Right forelimb (tissue), 1 donor: Measurements from ENCODE around the gene NRXN3.
"Not testable (repeated sequence)": the region's sequence is repeated elsewhere in the genome, so short reads cannot be mapped to it uniquely, and the experiment has no call there.

Experiments used
- DNase-seq: peaks from one replicate; pipeline ENCODE4 v3.0.0-alpha.2; 2018

The NRXN3 gene

DNA sequence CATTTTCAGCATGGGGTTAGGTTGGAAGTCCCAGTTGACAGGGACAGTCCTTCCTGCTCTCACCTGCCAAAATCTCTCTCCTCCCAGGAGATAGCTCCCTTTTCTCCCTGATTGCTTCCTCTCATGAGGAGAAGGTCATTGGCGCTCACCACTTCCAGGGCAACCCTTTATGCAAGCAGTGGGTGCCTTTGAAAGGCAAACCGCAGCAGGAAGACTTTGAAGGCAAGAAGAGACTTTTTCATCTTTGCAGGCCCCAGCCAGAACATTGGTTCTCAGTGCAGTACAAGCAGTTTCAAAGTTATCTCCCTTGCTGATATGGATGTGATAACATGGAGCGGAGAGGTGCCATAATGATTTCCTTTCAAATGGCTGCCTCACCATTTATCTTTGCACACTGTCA is 1558.2 kb downstream of the NRXN3 start:
- DNase-seq = no peak

DNA sequence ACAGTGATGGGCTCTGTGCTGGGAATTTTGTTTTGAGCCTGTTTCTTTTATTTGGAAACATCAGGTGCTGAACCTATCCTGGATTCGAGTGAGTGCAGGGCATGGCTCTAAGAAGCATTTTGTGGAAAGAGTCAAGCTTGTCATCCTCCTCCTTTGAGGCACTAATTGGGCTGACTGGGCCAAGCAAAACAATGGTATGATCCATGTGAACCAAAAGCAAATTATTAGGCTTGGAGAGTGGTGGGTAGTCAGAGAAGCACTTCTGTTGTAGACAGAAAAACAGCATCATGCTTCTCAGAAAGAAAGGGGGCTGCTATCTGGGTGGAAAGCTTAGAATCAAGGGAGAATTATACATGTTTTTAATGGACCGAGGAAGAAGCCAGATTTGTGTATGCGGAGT is 1559.6 kb downstream of the NRXN3 start:
- DNase-seq = no peak

DNA sequence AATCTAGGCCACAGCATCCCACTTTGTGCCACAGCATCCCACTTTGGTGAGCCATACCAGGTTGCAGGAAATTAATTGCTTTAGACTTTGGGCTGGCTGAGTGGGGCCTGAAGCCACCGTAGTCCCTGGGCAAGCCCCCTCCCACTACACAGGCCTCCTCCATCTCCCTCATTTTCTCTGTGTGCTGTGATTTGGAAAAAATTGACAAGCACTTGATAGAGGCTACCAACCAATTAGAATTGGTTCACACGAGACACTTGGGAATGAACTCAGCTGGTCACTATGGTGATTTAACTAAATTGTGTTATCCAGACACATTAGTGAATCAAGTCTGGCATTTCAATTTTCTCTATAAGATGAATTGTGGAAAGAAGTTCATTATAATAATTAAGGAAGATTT is 1560.0 kb downstream of the NRXN3 start:
- no peak for DNase-seq

DNA sequence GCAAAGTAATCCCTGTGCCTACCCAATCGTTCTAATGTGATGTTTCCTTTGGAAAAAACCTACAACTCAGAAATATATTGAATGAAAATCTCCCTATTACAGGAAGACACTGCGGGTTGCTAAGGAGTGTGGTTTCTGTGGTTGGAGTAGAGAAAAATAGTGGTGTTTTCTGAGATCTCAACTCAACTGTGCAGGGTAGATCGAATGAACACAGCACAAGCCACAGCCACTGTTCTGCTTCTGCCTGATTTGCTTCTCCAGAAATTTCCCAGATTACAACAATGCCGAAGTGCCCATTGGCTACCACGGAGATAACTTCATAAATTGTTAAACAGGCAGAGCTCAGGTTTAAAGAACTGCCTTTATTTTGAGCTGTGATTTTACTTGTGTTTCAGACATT is 1560.8 kb downstream of the NRXN3 start:
- no peak for DNase-seq

- no peak for DNase-seq
Measured at GRCh38 chr14:79732911-79733655, 1562.9 kb downstream of the NRXN3 start.

DNA sequence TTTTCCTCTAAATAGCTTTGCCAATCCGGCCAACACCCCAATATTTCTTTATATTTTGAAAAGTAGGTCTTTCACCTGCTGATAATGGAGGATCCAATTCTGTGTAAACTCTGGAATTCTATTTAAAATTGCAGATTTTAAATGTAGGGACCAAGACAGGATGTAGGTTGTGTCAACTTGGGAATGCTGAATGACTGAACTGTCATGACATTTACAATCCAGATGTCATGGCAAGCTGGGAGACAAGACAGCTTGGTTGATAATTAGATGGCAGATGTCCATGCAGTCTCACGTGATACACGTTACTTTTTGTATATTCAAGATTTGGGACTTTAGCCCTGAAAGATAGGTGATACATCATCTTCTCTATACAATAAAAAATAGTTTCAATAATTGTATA is 1564.0 kb downstream of the NRXN3 start:
- no peak for DNase-seq

- no peak for DNase-seq
Measured at GRCh38 chr14:79734656-79735055, 1564.5 kb downstream of the NRXN3 start.

DNA sequence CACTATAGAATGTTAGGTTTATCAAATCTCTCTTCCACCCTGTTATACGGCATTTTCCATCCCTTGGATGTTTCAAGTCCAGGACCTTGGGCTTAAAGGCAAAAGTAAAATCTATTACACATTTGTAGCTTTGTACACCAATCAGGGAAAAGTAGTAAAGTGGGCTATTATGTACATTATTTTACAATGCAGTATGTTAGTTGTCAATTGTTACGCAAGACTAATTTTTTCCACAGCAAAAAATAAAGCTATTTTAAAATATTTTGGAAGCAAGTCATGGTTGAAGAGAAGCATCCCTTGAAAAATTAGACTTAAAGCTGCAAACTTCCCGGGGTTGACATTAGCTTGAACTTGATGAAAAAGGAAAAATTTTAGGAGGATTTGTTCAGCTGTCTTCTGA is 1564.9 kb downstream of the NRXN3 start:
- no peak for DNase-seq

DNA sequence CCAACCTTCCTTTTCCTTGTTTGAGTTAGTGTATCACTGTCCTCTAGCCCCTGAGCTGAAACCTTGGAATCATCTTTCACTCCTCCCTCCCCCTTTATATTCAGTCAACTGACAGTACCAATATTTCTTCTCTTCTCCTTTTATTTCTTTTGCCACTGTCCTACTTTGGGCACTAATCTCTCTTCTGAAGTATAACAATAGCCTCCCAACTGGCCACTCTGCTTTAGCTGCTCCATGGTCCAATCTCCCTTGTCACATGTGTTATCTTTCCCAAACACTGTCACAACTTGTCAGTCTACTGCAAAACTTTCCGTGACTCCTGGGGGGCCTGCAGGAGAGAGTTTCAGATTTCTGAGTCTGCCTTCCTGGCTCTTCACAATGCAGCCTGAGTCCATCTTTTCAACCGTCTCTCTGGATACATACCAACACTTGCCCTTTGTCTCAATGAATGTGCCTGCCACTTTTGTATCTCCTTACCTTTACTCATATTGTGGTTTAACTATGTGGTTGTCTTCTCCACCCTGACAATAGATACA is 1570.0 kb downstream of the NRXN3 start:
- no peak for DNase-seq

GRCh38 chr14:79742142-79742541 is 1572.0 kb downstream of the NRXN3 start:
- no peak for DNase-seq

DNA sequence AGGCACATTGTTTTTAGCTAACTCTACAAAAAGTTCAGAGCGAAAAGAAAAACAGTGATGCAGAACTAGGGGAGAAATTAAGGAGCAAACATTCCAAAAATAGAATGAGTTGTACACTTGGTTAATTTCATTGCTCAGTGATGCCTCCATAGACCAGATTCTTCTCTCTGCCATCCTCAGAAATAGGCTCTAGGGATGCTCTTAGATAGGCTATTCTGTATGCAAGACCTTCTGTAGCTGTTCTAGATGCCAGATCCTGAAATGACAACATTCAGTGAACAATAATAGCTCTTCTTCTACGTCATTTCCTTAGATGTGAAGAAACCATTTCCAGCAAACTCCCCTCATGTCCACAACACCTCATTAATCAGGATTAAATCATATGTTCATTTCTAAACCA is 1574.9 kb downstream of the NRXN3 start:
- no peak for DNase-seq

- no peak for DNase-seq
Measured at GRCh38 chr14:79749065-79749464, 1578.9 kb downstream of the NRXN3 start.

- no peak for DNase-seq
Measured at GRCh38 chr14:79758985-79759384, 1588.8 kb downstream of the NRXN3 start.

GRCh38 chr14:79764323-79764722 is 1594.2 kb downstream of the NRXN3 start:
- no peak for DNase-seq

GRCh38 chr14:79766511-79766910 is 1596.3 kb downstream of the NRXN3 start:
- no peak for DNase-seq

DNA sequence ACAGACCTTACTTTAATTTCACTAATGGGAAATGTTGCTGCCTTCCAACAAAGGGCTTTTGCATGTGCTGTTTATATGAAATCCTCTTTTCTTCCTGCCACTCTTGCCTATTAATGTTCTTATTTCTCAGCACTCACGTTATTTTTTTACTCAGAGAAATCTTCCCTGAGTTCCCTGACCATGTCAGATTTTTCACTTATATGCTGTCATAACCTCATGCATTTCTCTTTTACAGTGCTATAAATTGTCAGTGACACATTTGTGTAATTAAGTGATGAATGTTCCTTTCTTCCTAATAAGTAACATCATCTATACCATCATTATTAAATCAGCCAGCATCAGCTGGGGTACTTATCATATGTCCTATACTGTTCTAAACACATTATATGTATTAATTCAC is 1597.1 kb downstream of the NRXN3 start:
- DNase-seq = no peak

DNA sequence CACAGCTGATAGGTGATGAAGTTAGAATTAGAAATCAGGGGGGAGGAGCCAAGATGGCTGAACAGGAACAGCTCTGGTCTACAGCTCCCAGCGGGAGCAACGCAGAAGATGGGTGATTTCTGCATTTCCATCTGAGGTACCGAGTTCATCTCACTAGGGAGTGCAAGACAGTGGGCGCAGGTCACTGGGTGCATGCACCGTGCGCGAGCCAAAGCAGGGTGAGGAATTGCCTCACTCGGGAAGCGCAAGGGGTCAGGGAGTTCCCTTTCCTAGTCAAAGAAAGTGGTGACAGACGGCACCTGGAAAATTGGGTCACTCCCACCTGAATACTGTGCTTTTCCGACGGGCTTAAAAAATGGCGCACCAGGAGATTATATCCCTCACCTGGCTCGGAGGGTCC is 1597.5 kb downstream of the NRXN3 start:
- not testable (repeated sequence) for DNase-seq

DNA sequence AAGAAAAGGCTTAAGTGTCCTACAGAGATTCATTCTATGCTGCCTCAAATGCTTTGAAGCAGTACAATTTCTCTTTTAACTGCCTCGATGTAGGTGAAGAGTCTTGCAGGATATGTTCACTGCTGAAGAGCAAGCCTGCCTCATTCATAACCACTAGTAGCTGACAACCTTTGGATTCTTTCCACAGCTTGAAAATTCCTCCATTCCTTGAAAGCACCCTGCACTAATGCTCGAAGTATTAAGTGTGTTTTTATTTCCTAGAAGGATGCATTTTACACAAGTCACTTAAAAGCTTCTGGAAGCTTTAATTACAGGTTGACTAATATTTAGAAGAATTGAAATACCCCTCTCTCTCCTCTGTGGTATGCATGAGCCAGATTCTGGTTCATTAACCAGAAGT is 1611.7 kb downstream of the NRXN3 start:
- DNase-seq = no peak

- no peak for DNase-seq
Measured at GRCh38 chr14:79783041-79783440, 1612.9 kb downstream of the NRXN3 start.

- DNase-seq = no peak
Measured at GRCh38 chr14:79786522-79786921, 1616.3 kb downstream of the NRXN3 start.

DNA sequence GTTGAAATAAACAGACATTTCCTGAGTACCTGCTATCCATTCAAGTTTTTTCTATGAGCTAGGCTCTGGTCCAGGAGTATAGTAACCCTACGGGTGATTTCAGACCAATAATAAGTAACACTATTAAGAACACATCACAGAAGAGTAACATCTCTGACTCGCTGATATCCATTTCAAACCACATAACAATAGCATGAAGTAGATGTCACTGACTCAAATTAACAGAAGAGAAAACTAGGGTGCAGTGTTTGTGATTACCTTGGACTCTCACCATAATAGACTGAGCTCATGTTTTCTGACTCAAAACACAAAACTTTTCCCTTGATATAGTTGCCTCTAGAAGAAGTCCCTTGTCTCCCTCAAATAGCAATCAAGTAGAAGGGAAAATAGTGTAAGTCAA is 1618.2 kb downstream of the NRXN3 start:
- DNase-seq = no peak

DNA sequence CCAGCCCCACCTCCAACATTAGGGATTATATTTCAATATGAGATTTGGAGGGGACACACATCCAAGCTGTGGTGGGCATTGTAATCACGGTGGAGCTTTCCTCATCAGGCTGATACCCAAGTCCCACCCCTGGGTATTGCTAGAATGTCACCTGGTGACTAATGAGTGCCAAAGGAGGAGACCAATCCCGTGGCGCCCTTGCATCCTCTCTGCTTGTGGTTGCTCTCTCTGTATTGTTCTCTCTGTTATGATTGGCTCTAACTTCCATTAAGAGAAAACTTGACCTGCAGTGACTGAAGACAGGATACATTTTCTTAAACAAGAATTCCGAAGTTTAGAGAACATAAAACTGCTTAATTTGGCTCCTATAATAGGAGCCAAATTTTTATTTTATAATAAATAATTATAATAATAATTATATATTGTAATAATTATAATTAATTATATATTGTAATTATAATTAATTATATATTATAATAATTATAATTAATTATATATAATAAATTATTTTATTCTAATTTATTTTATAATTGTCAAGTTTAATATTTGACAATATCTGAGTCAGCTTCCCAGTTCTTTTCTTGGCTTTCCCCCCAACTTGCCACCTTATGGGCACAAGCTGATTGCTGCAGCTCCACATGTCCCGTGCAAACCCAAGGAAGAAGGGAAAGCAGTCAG is 1621.0 kb downstream of the NRXN3 start:
- no peak for DNase-seq

GRCh38 chr14:79802093-79802492 is 1631.9 kb downstream of the NRXN3 start:
- DNase-seq = no peak

- no peak for DNase-seq
Measured at GRCh38 chr14:79805636-79806035, 1635.5 kb downstream of the NRXN3 start.
